Esophagus muscularis mucosa (tissue), 4 donors: ENCODE results near the gene LMX1B. TPM values are rescaled to one million over a fixed set of nuclear protein-coding genes. Genes with fewer than 3 reads are reported as not detected.
A peak's percentile ranks its signal among the peaks of the same experiment; 100 is the strongest.

ENCODE experiments used
- DNase-seq: peaks from one replicate; pipeline ENCODE4 v3.0.0-alpha.2; 2017; ENCODE audit errors: extremely low spot score
- H3K27ac ChIP-seq, 4 donors: fragments of 200-600 bp; sonication (generic); replicated peaks in 1 of 4; 1 replicate in 3 of 4; 2 replicates in 1 of 4; pipeline ENCODE4 v1.5.1; 2016 to 2019; ENCODE audit warnings: mild to moderate bottlenecking in 1 of 4
- H3K27me3 ChIP-seq, 4 donors: fragments of 200-600 bp; sonication (generic); one replicate each; pipeline versions ENCODE4 v1.5.1 to v1.6.0; 2016 to 2019
- H3K36me3 ChIP-seq, 4 donors: fragments of 200-600 bp; sonication (generic); one replicate each; pipeline ENCODE4 v1.5.1; 2016 to 2019
- H3K4me1 ChIP-seq, 4 donors: fragments of 200-600 bp; sonication (generic); one replicate each; pipeline ENCODE4 v1.5.1; 2016 to 2019
- H3K4me3 ChIP-seq, 4 donors: fragments of 200-600 bp; sonication (generic); 1 replicate in 2 of 4; 2 replicates in 2 of 4; pipeline ENCODE4 v1.5.1; 2016 to 2019; ENCODE audit warnings: mild to moderate bottlenecking in 4 of 4, moderate library complexity in 1 of 4
- H3K9me3 ChIP-seq, 4 donors: fragments of 200-600 bp; sonication (generic); 1 replicate in 3 of 4; 2 replicates in 1 of 4; pipeline ENCODE4 v1.5.1; 2016 to 2019
- CTCF ChIP-seq, 3 experiments: fragments of 200-600 bp in 2 of 3; fragments of 450-650 bp in 1 of 3; sonication (generic) in 2 of 3; IDR thresholded peaks; one replicate each; pipeline ENCODE4 v1.5.1; 2017 to 2019; ENCODE audit warnings: antibody characterized with exemption in 3 of 3, mild to moderate bottlenecking in 2 of 3, moderate library complexity in 1 of 3
- EP300 ChIP-seq: sonication (generic); formaldehyde crosslinking; IDR thresholded peaks from one replicate; pipeline ENCODE4 v1.6.1; 2017; ENCODE audit warnings: antibody characterized with exemption
- POLR2A ChIP-seq: fragments of 450-650 bp; IDR thresholded peaks from one replicate; pipeline ENCODE4 v1.6.1; 2017; ENCODE audit warnings: antibody characterized with exemption, moderate library complexity, mild to moderate bottlenecking, low read depth
- POLR2AphosphoS5 ChIP-seq, 2 donors: sonication (generic); formaldehyde crosslinking; IDR thresholded peaks; one replicate each; pipeline ENCODE4 v1.6.1; 2017; ENCODE audit warnings: antibody characterized with exemption in 2 of 2
- WGBS: methylation state at CpG from one replicate; pipeline ENCODE4 v1.1.5; 2018; 5-methylcytosine and 5-hydroxymethylcytosine counted together
- intact Hi-C: fragments of 100-400 bp; cut with DNase I; formaldehyde crosslinking; loops from one replicate; pipeline ENCODE4 v1.15.1; 2023
- total RNA-seq, 4 donors: library from RNA; depleted of rRNA; stranded (reverse); fragments of >200 nt; gene quantifications; one replicate each; pipeline versions ENCODE4 v1.1.0 to v1.2.1, GENCODE V29; 2016

Gene LMX1B
- total RNA-seq, 4 donors from 2014 or later, result under 0.01 to 0.66 (median 0.24) TPM

- WGBS, result 60% methylated on average over 18 of the region's 24 CpGs
- intact Hi-C loops, result no loop called here
- H3K27me3 ChIP-seq, result peaks cover 0 to 75% (median 4%) of the 10 kb centered on the region in 4 donors
These were observed 75.5 kb downstream of the LMX1B start for GRCh38 chr9:126689027-126689825.

GRCh38 chr9:126690431-126691051 is 76.8 kb downstream of the LMX1B start:
- H3K36me3 ChIP-seq, result no peaks in the 10 kb centered on the region
- intact Hi-C loops, result no loop called here
- H3K27ac ChIP-seq, result no peak overlapping the region
- WGBS, result 86% methylated on average over 14 of the region's 25 CpGs
- no peaks in the 10 kb centered on the region for H3K9me3 ChIP-seq
- DNase-seq, result no peak
- H3K27me3 ChIP-seq, result peaks cover 0 to 63% (median under 1%) of the 10 kb centered on the region in 4 donors
- H3K4me1 ChIP-seq, result no peaks in the 10 kb centered on the region
- TF ChIP-seq CTCF (IDR thresholded peaks at IDR 0.05) (peak; percentile 39 to 58 (median 43)), POLR2AphosphoS5 (IDR thresholded peaks at IDR 0.05) (no peak)
- H3K4me3 ChIP-seq, result no peak overlapping the region

More at GRCh38 chr9:126689027-126689825, 75.5 kb downstream of the LMX1B start:
- no peak for TF ChIP-seq CTCF (IDR thresholded peaks at IDR 0.05)
- TF ChIP-seq EP300, result no peak
- no peak for TF ChIP-seq POLR2AphosphoS5 (IDR thresholded peaks at IDR 0.05)
- no peak for TF ChIP-seq POLR2A
- no peak overlapping the region for H3K4me3 ChIP-seq
- H3K27ac ChIP-seq, result no peak overlapping the region
- no peaks in the 10 kb centered on the region for H3K36me3 ChIP-seq
- H3K4me1 ChIP-seq, result no peaks in the 10 kb centered on the region
- H3K9me3 ChIP-seq, result no peaks in the 10 kb centered on the region
- no peak for DNase-seq

GRCh38 chr9:126692041-126692758 is 78.5 kb downstream of the LMX1B start:
- Histone ChIP-seq H3K9me3 (no peaks in the 10 kb centered on the region), H3K4me1 (no peaks in the 10 kb centered on the region), H3K4me3 (no peak overlapping the region), H3K36me3 (no peaks in the 10 kb centered on the region), H3K27ac (no peak overlapping the region), H3K27me3 (peaks cover 0 to 61% (median 0%) of the 10 kb centered on the region in 4 donors)
- no peak for TF ChIP-seq CTCF (IDR thresholded peaks at IDR 0.05)
- no peak for TF ChIP-seq POLR2AphosphoS5 (IDR thresholded peaks at IDR 0.05)
- DNase-seq, result no peak
- 95% methylated on average over 18 of the region's 20 CpGs for WGBS
- intact Hi-C loops, result no loop called here

- no peak overlapping the region for H3K4me3 ChIP-seq
These were observed 79.2 kb downstream of the LMX1B start for GRCh38 chr9:126692759-126693427.

More at GRCh38 chr9:126692759-126693427, 79.2 kb downstream of the LMX1B start:
- Histone ChIP-seq H3K4me1 (no peaks in the 10 kb centered on the region), H3K36me3 (no peaks in the 10 kb centered on the region), H3K27ac (no peak overlapping the region), H3K9me3 (no peaks in the 10 kb centered on the region), H3K27me3 (peaks cover 0 to 54% (median 0%) of the 10 kb centered on the region in 4 donors)
- DNase-seq, result no peak
- WGBS, result 92% methylated on average over 27 of the region's 32 CpGs
- intact Hi-C loops, result no loop called here
- TF ChIP-seq POLR2A (no peak), POLR2AphosphoS5 (IDR thresholded peaks at IDR 0.05) (no peak), CTCF (IDR thresholded peaks at IDR 0.05) (no peak), EP300 (no peak)
